KMS-11 (cell line): ENCODE data around the gene JAKMIP1.

Experiments
- H2AFZ ChIP-seq: fragments of 200-600 bp; sonication (generic); 2 replicates; pipeline ENCODE4 v1.6.1; 2016; ENCODE audit warnings: antibody characterized with exemption, mixed run types, low read depth
- H3K27ac ChIP-seq: fragments of 200-600 bp; sonication (generic); 2 replicates; pipeline ENCODE4 v1.6.1; 2016; ENCODE audit warnings: mild to moderate bottlenecking, mixed run types
- H3K27me3 ChIP-seq: fragments of 200-600 bp; sonication (generic); 2 replicates; pipeline ENCODE4 v1.6.1; 2017; ENCODE audit warnings: mild to moderate bottlenecking, low read depth, mixed run types, moderate library complexity; ENCODE audit not compliant: insufficient read depth
- H3K36me3 ChIP-seq: fragments of 200-600 bp; sonication (generic); 2 replicates; pipeline ENCODE4 v1.6.1; 2017; ENCODE audit warnings: mild to moderate bottlenecking, mixed run types; ENCODE audit not compliant: insufficient read depth
- H3K4me1 ChIP-seq: fragments of 200-600 bp; sonication (generic); 2 replicates; pipeline ENCODE4 v1.6.1; 2016; ENCODE audit warnings: mild to moderate bottlenecking, low read depth, mixed run types; ENCODE audit not compliant: poor library complexity, severe bottlenecking
- H3K4me2 ChIP-seq: fragments of 200-600 bp; sonication (generic); 2 replicates; pipeline ENCODE4 v1.7.0; 2016; ENCODE audit warnings: mild to moderate bottlenecking, mixed run types
- H3K4me3 ChIP-seq: fragments of 200-600 bp; sonication (generic); IDR thresholded peaks from 2 replicates; pipeline ENCODE4 v1.6.1; 2017; ENCODE audit warnings: low read depth, low read length, mixed read lengths; ENCODE audit not compliant: insufficient read depth
- H3K79me2 ChIP-seq: fragments of 200-600 bp; sonication (generic); 2 replicates; pipeline ENCODE4 v1.6.1; 2016; ENCODE audit warnings: low read depth, mixed run types; ENCODE audit not compliant: insufficient read depth
- H3K9ac ChIP-seq: fragments of 200-600 bp; sonication (generic); 2 replicates; pipeline ENCODE4 v1.6.1; 2016; ENCODE audit warnings: mild to moderate bottlenecking, mixed run types
- H4K20me1 ChIP-seq: fragments of 200-600 bp; sonication (generic); 2 replicates; pipeline ENCODE4 v1.6.1; 2016; ENCODE audit warnings: mild to moderate bottlenecking, mixed run types; ENCODE audit not compliant: insufficient read depth
- CTCF ChIP-seq: fragments of 200-600 bp; sonication (generic); conservative IDR thresholded peaks from 2 replicates; pipeline ENCODE4 v1.6.1; 2017; ENCODE audit warnings: low read depth, mild to moderate bottlenecking, antibody characterized with exemption, low read length, moderate library complexity, mixed read lengths

The JAKMIP1 gene

GRCh38 chr4:6123541-6123940 lies 76.8 kb downstream of the JAKMIP1 start:
- H3K4me1 ChIP-seq, result no peaks in the 10 kb centered on the region
- no peak overlapping the region for H3K27ac ChIP-seq
- no peaks in the 10 kb centered on the region for H4K20me1 ChIP-seq
- H3K79me2 ChIP-seq, result no peaks in the 10 kb centered on the region
- H3K4me3 ChIP-seq, result no peak overlapping the region
- no peak overlapping the region for H2AFZ ChIP-seq
- H3K36me3 ChIP-seq, result no peaks in the 10 kb centered on the region
- no peak overlapping the region for H3K9ac ChIP-seq
- TF ChIP-seq CTCF, result no peak
- no peak overlapping the region for H3K4me2 ChIP-seq
- H3K27me3 ChIP-seq, result no peaks in the 10 kb centered on the region

- Histone ChIP-seq H3K27ac (no peak overlapping the region), H3K4me3 (no peak overlapping the region), H3K4me2 (no peak overlapping the region), H2AFZ (no peak overlapping the region), H3K36me3 (no peaks in the 10 kb centered on the region), H3K9ac (no peak overlapping the region), H3K27me3 (no peaks in the 10 kb centered on the region), H3K79me2 (no peaks in the 10 kb centered on the region), H4K20me1 (no peaks in the 10 kb centered on the region), H3K4me1 (no peaks in the 10 kb centered on the region)
- no peak for TF ChIP-seq CTCF
Observed at GRCh38 chr4:6123116-6123515, 77.2 kb downstream of the JAKMIP1 start.

- Histone ChIP-seq H3K9ac (no peak overlapping the region), H3K27me3 (no peaks in the 10 kb centered on the region), H4K20me1 (no peaks in the 10 kb centered on the region), H3K4me3 (no peak overlapping the region), H3K27ac (no peak overlapping the region), H3K4me1 (no peaks in the 10 kb centered on the region), H2AFZ (no peak overlapping the region), H3K36me3 (no peaks in the 10 kb centered on the region), H3K79me2 (no peaks in the 10 kb centered on the region), H3K4me2 (no peak overlapping the region)
- no peak for TF ChIP-seq CTCF
Observed at GRCh38 chr4:6122496-6122895, 77.9 kb downstream of the JAKMIP1 start.

DNA sequence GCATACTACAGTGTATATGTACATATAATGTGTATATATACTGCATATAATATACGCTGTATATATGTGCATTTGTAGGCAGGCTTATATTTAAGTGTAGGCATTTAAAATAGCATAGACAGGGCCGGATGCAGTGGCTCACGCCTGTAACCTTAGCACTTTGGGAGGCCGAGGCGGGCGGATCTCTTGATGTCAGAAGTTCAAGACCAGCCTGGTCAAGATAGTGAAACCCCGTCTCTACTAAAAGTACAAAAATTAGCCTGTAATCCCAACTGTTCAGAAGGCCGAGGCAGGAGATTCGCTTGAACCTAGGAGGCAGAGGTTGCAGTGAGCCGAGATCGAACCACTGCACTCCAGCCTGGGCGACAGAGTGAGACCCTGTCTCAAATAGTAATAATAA lies 78.4 kb downstream of the JAKMIP1 start:
- Histone ChIP-seq H4K20me1 (no peaks in the 10 kb centered on the region), H2AFZ (no peak overlapping the region), H3K9ac (no peak overlapping the region), H3K27ac (no peak overlapping the region), H3K4me2 (no peak overlapping the region), H3K79me2 (no peaks in the 10 kb centered on the region), H3K4me1 (no peaks in the 10 kb centered on the region), H3K27me3 (no peaks in the 10 kb centered on the region), H3K36me3 (no peaks in the 10 kb centered on the region), H3K4me3 (no peak overlapping the region)
- no peak for TF ChIP-seq CTCF
